HG02852 (cell line): ENCODE results near the gene NUP42.

Experiments used
- ATAC-seq: cut with Tn5 transposase; IDR thresholded peaks from one replicate; pipeline ENCODE4 v1.9.1; 2021; ENCODE audit warnings: mild to moderate bottlenecking, moderate library complexity; ENCODE audit not compliant: unreplicated experiment

NUP42 gene

GRCh38 chr7:23232966-23233365, 51.1 kb downstream of the NUP42 start:
- ATAC-seq, result no peak

GRCh38 chr7:23234569-23235296, 52.9 kb downstream of the NUP42 start:
- ATAC-seq, result peak; percentile 94

GRCh38 chr7:23235813-23236221, 54.0 kb downstream of the NUP42 start:
- no peak for ATAC-seq

- no peak for ATAC-seq
These were observed 55.2 kb downstream of the NUP42 start for GRCh38 chr7:23237000-23237399.

GRCh38 chr7:23238983-23239652, 57.3 kb downstream of the NUP42 start:
- ATAC-seq, result no peak

GRCh38 chr7:23239698-23240097, 57.9 kb downstream of the NUP42 start:
- ATAC-seq, result no peak

GRCh38 chr7:23242321-23242720, 60.5 kb downstream of the NUP42 start:
- ATAC-seq, result no peak

GRCh38 chr7:23242935-23243334, 61.1 kb downstream of the NUP42 start:
- ATAC-seq, result no peak

- no peak for ATAC-seq
These were observed 64.7 kb downstream of the NUP42 start, which contains the start of gene GPNMB for GRCh38 chr7:23246555-23246954. TSS of gene GPNMB (plus strand) at chr7:23246775. CDS start at chr7:23246858, 83 bp downstream.

GRCh38 chr7:23247046-23247602, 65.3 kb downstream of the NUP42 start:
- no peak for ATAC-seq

- no peak for ATAC-seq
These were observed 65.9 kb downstream of the NUP42 start for GRCh38 chr7:23247603-23248335.

GRCh38 chr7:23249486-23249885, 67.6 kb downstream of the NUP42 start:
- no peak for ATAC-seq
